Left renal cortex interstitium (tissue), 4 donors: ENCODE measurements around the gene RNU2-63P. TPM values are rescaled to one million over a fixed set of nuclear protein-coding genes. Genes with fewer than 3 reads are reported as not detected.
A peak's percentile ranks its signal among the peaks of the same experiment; 100 is the strongest.
"Not testable (repeated sequence)": the region's sequence is repeated elsewhere in the genome, so short reads cannot be mapped to it uniquely, and the experiment has no call there.

Experiments used
- DNase-seq, 4 donors: peaks; one replicate each; pipeline ENCODE4 v3.0.0-alpha.2; 2013; ENCODE audit warnings: low read depth in 4 of 4, low spot score in 2 of 4, missing footprints in 1 of 4
- polyA plus RNA-seq, 4 donors: library from polyadenylated mRNA; unstranded; fragments of 120-200 nt; gene quantifications; one replicate each; pipeline ENCODE4 v1.2.1, GENCODE V29; 2013; ENCODE audit not compliant: insufficient read length in 4 of 4

RNU2-63P gene
- polyA plus RNA-seq: not detected

- peak; percentile 73 to 96 (median 81) for DNase-seq
Observed at GRCh38 chr2:88016086-88016959, at the start of gene RNU2-63P. TSS of gene RNU2-63P (minus strand) at chr2:88016547.

- no peak for DNase-seq
Observed at GRCh38 chr2:88061295-88061694, 44.9 kb upstream of the RNU2-63P start.

- DNase-seq: no peak
Observed at GRCh38 chr2:88060907-88061275, 44.5 kb upstream of the RNU2-63P start.

GRCh38 chr2:88059979-88060906, 43.9 kb upstream of the RNU2-63P start:
- DNase-seq: no peak

- DNase-seq: no peak
Observed at GRCh38 chr2:88058191-88058590, 41.8 kb upstream of the RNU2-63P start.

GRCh38 chr2:88057437-88057844, 41.1 kb upstream of the RNU2-63P start:
- DNase-seq: no peak

GRCh38 chr2:88055371-88056128, 39.2 kb upstream of the RNU2-63P start, which contains the start of gene KRCC1:
TSS of gene KRCC1 (minus strand) at chr2:88055783. CDS start at chr2:88028563, 27,220 bp downstream.
- peak; percentile 75 to 93 (median 84) for DNase-seq

- peak in 2 of 4 donors; percentile 22 to 50 for DNase-seq
Observed at GRCh38 chr2:88054782-88055370, 38.5 kb upstream of the RNU2-63P start.

- DNase-seq: no peak
Observed at GRCh38 chr2:88053934-88054781, 37.8 kb upstream of the RNU2-63P start.

- no peak for DNase-seq
Observed at GRCh38 chr2:88053296-88053695, 36.9 kb upstream of the RNU2-63P start.

GRCh38 chr2:88051792-88052191, 35.4 kb upstream of the RNU2-63P start:
- no peak for DNase-seq

GRCh38 chr2:88049622-88050021, 33.3 kb upstream of the RNU2-63P start:
- DNase-seq: no peak

GRCh38 chr2:88048541-88048940, 32.2 kb upstream of the RNU2-63P start:
- no peak for DNase-seq

- not testable (repeated sequence) for DNase-seq
Observed at GRCh38 chr2:88045561-88045960, 29.2 kb upstream of the RNU2-63P start.

- no peak for DNase-seq
Observed at GRCh38 chr2:88042476-88042875, 26.1 kb upstream of the RNU2-63P start.

- DNase-seq: no peak
Observed at GRCh38 chr2:88038263-88039105, 22.1 kb upstream of the RNU2-63P start.

- DNase-seq: no peak
Observed at GRCh38 chr2:88036606-88037005, 20.3 kb upstream of the RNU2-63P start.

GRCh38 chr2:88036182-88036581, 19.8 kb upstream of the RNU2-63P start:
- DNase-seq: no peak
